GM12878 (cell line): ENCODE data around the gene AMBRA1. TPM values are rescaled to one million over a fixed set of nuclear protein-coding genes. Genes with fewer than 3 reads are reported as not detected.

Source experiments
- ATAC-seq: fragments of 200-7000 bp; cut with Tn5 transposase; 3 replicates; pipeline ENCODE4 v1.9.1; 2020; ENCODE audit warnings: mild to moderate bottlenecking, moderate library complexity
- BruUV-seq: library from RNA; stranded (reverse); fragments of 400-500 nt; replicated peaks from 2 replicates; lab custom pipeline; 2021; lab: Mats Ljungman, UMichigan
- CTCF ChIA-PET: fragments of 300-600 bp; sonication (Branson Sonifier 250); formaldehyde crosslinking; extraction: SDS; loops from one replicate; lab custom pipeline; 2021; ENCODE audit warnings: inconsistent platforms; lab: Yijun Ruan, JAX
- POLR2A ChIA-PET: fragments of 350-600 bp; formaldehyde crosslinking; extraction: SDS; loops from one replicate; lab custom pipeline; 2021; ENCODE audit warnings: inconsistent platforms; lab: Charles Lee
- RAD21 ChIA-PET: fragments of 300-600 bp; sonication (Branson Sonifier 250); formaldehyde crosslinking; loops from one replicate; lab custom pipeline; 2023; ENCODE audit warnings: antibody characterized with exemption; ENCODE audit not compliant: unreplicated experiment; lab: Charles Lee
- SMC1A ChIA-PET: fragments of 300-600 bp; sonication (Branson Sonifier 250); formaldehyde crosslinking; loops from one replicate; lab custom pipeline; 2023; ENCODE audit not compliant: unreplicated experiment, uncharacterized antibody; lab: Charles Lee
- DNase-seq: peaks from one replicate; pipeline ENCODE4 v3.0.0-alpha.2; 2011; ENCODE audit warnings: low read depth, low spot score
- FAIRE-seq: peaks from 3 replicates; lab custom pipeline; 2011; peaks lifted over from hg19 to GRCh38; lab: Jason Lieb, UNC
- H2AFZ ChIP-seq: 2 replicates; pipeline ENCODE4 v1.6.0; 2011; ENCODE audit warnings: low read depth, low read length, control low read depth; ENCODE audit not compliant: control insufficient read depth
- H3K27ac ChIP-seq: 2 replicates; pipeline ENCODE4 v1.5.1; 2011; ENCODE audit warnings: control low read depth; ENCODE audit not compliant: control insufficient read depth, insufficient read depth
- H3K27me3 ChIP-seq, 2 experiments: replicated peaks in 1 of 2; 2 replicates each; pipeline versions ENCODE4 v1.6.0 to v1.6.1; 2011; ENCODE audit warnings: low read length in 1 of 2; ENCODE audit not compliant: control insufficient read depth in 2 of 2, insufficient read depth in 2 of 2
- H3K36me3 ChIP-seq, 2 experiments: 2 replicates each; pipeline ENCODE4 v1.5.1; 2011; ENCODE audit warnings: low read length in 1 of 2; ENCODE audit not compliant: control insufficient read depth in 2 of 2, insufficient read depth in 2 of 2
- H3K4me1 ChIP-seq: 2 replicates; pipeline ENCODE4 v1.6.1; 2011; ENCODE audit warnings: mild to moderate bottlenecking, low read length, moderate library complexity, mixed read lengths; ENCODE audit not compliant: control insufficient read depth, insufficient read depth
- H3K4me2 ChIP-seq: 2 replicates; pipeline ENCODE4 v1.6.0; 2011; ENCODE audit warnings: control low read depth; ENCODE audit not compliant: control insufficient read depth, insufficient read depth
- H3K4me3 ChIP-seq: fragments of 200-600 bp; sonication (generic); 2 replicates; pipeline ENCODE4 v1.5.1; 2016
- H3K79me2 ChIP-seq: 2 replicates; pipeline ENCODE4 v1.6.0; 2011; ENCODE audit warnings: low read length; ENCODE audit not compliant: control insufficient read depth, insufficient read depth
- H3K9ac ChIP-seq: 2 replicates; pipeline ENCODE4 v1.8.0; 2011; ENCODE audit warnings: low read length, control low read depth, mixed read lengths; ENCODE audit not compliant: control insufficient read depth, insufficient read depth
- H3K9me3 ChIP-seq: replicated peaks from 3 replicates; pipeline ENCODE4 v1.5.1; 2011; ENCODE audit warnings: mild to moderate bottlenecking, low read length; ENCODE audit not compliant: control insufficient read depth, insufficient read depth
- H4K20me1 ChIP-seq: 2 replicates; pipeline ENCODE4 v1.6.0; 2011; ENCODE audit not compliant: control insufficient read depth, insufficient read depth
- DPF2 ChIP-seq: fragments of 450-650 bp; IDR thresholded peaks from 2 replicates; pipeline ENCODE4 v1.6.1; 2017; ENCODE audit warnings: mild to moderate bottlenecking
- EGR1 ChIP-seq, 2 experiments: IDR thresholded peaks; 1 replicate in 1 of 2; 2 replicates in 1 of 2; pipeline ENCODE4 v1.6.1; 2011 to 2012; ENCODE audit warnings: low read depth in 2 of 2, low read length in 2 of 2, borderline replicate concordance in 1 of 2, mild to moderate bottlenecking in 1 of 2, moderate library complexity in 1 of 2
- HDAC6 ChIP-seq: fragments of 200-600 bp; sonication (generic); IDR thresholded peaks from one replicate; pipeline ENCODE4 v1.8.0; 2017; ENCODE audit warnings: antibody characterized with exemption; ENCODE audit not compliant: unreplicated experiment
- IKZF1 ChIP-seq: fragments of 450-650 bp; conservative IDR thresholded peaks from 2 replicates; pipeline ENCODE4 v1.6.1; 2017; ENCODE audit warnings: antibody characterized with exemption, mild to moderate bottlenecking
- MEF2B ChIP-seq: fragments of 450-650 bp; IDR thresholded peaks from 2 replicates; pipeline ENCODE4 v1.6.1; 2018; ENCODE audit warnings: mild to moderate bottlenecking, moderate library complexity; ENCODE audit not compliant: partially characterized antibody, poor library complexity, severe bottlenecking
- NFXL1 ChIP-seq: fragments of 450-650 bp; IDR thresholded peaks from 2 replicates; pipeline ENCODE4 v1.6.1; 2017; ENCODE audit warnings: antibody characterized with exemption, mild to moderate bottlenecking, borderline replicate concordance
- NRF1 ChIP-seq: conservative IDR thresholded peaks from 2 replicates; pipeline ENCODE4 v1.6.1; 2011; ENCODE audit warnings: mild to moderate bottlenecking, low read depth, low read length, improper control_type of control experiment
- PAX5 ChIP-seq: IDR thresholded peaks from 2 replicates; pipeline ENCODE4 v1.6.1; 2011; ENCODE audit warnings: low read depth, low read length, borderline replicate concordance
- POLR2AphosphoS5 ChIP-seq: IDR thresholded peaks from 2 replicates; pipeline ENCODE4 v1.6.1; 2011; ENCODE audit warnings: mild to moderate bottlenecking, low read length, inconsistent platforms
- POU2F2 ChIP-seq: IDR thresholded peaks from 3 replicates; pipeline ENCODE4 v1.6.1; 2011; ENCODE audit warnings: low read depth, mild to moderate bottlenecking, low read length, borderline replicate concordance
- RCOR1 ChIP-seq: conservative IDR thresholded peaks from 2 replicates; pipeline ENCODE4 v1.6.1; 2012; ENCODE audit warnings: low read depth, low read length, improper control_type of control experiment
- RFX5 ChIP-seq: IDR thresholded peaks from 2 replicates; pipeline ENCODE4 v1.6.1; 2011; ENCODE audit warnings: low read depth, low read length, improper control_type of control experiment
- SUZ12 ChIP-seq: fragments of 200-600 bp; sonication (generic); IDR thresholded peaks from one replicate; pipeline ENCODE4 v1.6.1; 2018; ENCODE audit warnings: antibody characterized with exemption, mild to moderate bottlenecking; ENCODE audit not compliant: unreplicated experiment
- TCF12 ChIP-seq: IDR thresholded peaks from 2 replicates; pipeline ENCODE4 v1.6.1; 2011; ENCODE audit warnings: low read depth, mild to moderate bottlenecking, low read length
- WRNIP1 ChIP-seq: IDR thresholded peaks from 2 replicates; pipeline ENCODE4 v1.6.1; 2011; ENCODE audit warnings: low read depth, low read length, improper control_type of control experiment, borderline replicate concordance
- ZNF207 ChIP-seq: fragments of 450-650 bp; IDR thresholded peaks from 2 replicates; pipeline ENCODE4 v1.6.1; 2014; ENCODE audit warnings: antibody characterized with exemption, mild to moderate bottlenecking, borderline replicate concordance
- WGBS: methylation state at CpG from one replicate; pipeline ENCODE4 v1.1.6; 2016; ENCODE audit warnings: low lambda C conversion rate; ENCODE audit not compliant: insufficient replicate concordance, insufficient coverage; ENCODE audit errors: missing lambda C conversion rate; 5-methylcytosine and 5-hydroxymethylcytosine counted together
- in situ Hi-C: fragments of 300-500 bp; cut with MboI; formaldehyde crosslinking; loops from 9 replicates; pipeline ENCODE4 v1.14.3; 2018; ENCODE audit warnings: mixed read lengths
- intact Hi-C: fragments of 100-400 bp; cut with micrococcal nuclease; formaldehyde crosslinking; loops from one replicate; pipeline ENCODE4 v1.14.2; 2022; ENCODE audit not compliant: unreplicated experiment
- polyA plus RNA-seq, 11 experiments: library from polyadenylated mRNA; depleted of rRNA in 4 of 11; unstranded in 6 of 11; stranded (reverse) in 5 of 11; fragments of >200 nt; fragmentation: Nextera tagmentation in 4 of 11; fragmentation: Illumina TruSeq in 1 of 11; extraction: Ambion mirVana in 4 of 11; extraction: Trizol in 1 of 11; gene quantifications; 1 replicate in 1 of 11; 2 replicates in 10 of 11; pipeline versions ENCODE4 v1.2.1 to v1.2.3, GENCODE V29; 2011 to 2016; ENCODE audit warnings: inconsistent platforms in 2 of 11, missing spikeins in 2 of 11, low read depth in 1 of 11
- total RNA-seq, 4 experiments: library from RNA; depleted of rRNA in 3 of 4; stranded (reverse); fragments of >200 nt in 3 of 4; fragmentation: Illumina TruSeq in 1 of 4; extraction: Trizol in 1 of 4; gene quantifications; 2 replicates each; pipeline versions ENCODE4 v1.2.1 to v1.2.3, GENCODE V29; 2013 to 2021
- TF ChIP-seq, protein P1 (sequence below): fragments of 150-350 bp; IDR thresholded peaks from 2 replicates; pipeline ENCODE4 v1.6.1; 2016; ENCODE audit warnings: low read depth, low read length
- TF ChIP-seq, protein P2 (sequence below): fragments of 150-350 bp; IDR thresholded peaks from 2 replicates; pipeline ENCODE4 v1.6.1; 2014; ENCODE audit warnings: mild to moderate bottlenecking, low read depth, low read length

Gene AMBRA1
- total and polyA plus RNA-seq, 10 of the 15 experiments (the other 5 are each of a cell fraction or from before 2014, with no cell fraction given) = 0.57 to 34.3 (median 13.7) TPM

DNA sequence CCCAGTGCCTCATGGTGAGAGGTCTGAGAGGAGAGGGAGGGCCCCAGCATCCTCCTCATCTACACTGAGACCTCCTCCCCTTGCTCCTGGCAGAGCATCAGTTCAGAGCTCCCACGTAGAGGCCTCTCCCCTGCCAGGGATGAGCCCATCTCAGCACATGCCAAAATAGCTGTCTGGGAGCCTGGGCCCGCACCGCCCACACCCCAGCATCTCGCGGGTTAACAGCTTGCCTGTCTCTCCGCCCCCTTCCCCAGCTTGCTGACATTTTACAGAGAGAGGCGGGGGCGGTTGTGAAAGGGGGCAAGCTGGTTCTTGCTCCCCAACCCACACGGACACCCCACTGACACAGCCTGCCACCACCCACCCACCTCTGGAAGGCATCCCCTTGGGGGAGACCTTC is 240.1 kb downstream of the AMBRA1 start:
- intact Hi-C loops (no loop called here), in situ Hi-C loops (no loop called here)
- H3K4me3 ChIP-seq = no peak overlapping the region
- ATAC-seq = no peak
- no peaks in the 10 kb centered on the region for H4K20me1 ChIP-seq
- FAIRE-seq = no peak
- H3K36me3 ChIP-seq = peaks cover 0 to 3% of the 10 kb centered on the region in 2 experiments; a peak in 3 of 4 replicates
- H3K79me2 ChIP-seq = peaks cover 49% of the 10 kb centered on the region
- 0 out of 2 replicates have a peak overlapping the region, but pooled peaks have one; percentile 25 for H3K27ac ChIP-seq
- no peak for DNase-seq
- BruUV-seq = no TSS peak
- H3K4me1 ChIP-seq = peaks cover 28% of the 10 kb centered on the region
- H3K4me2 ChIP-seq = peak overlapping the region; percentile 43
- no peak overlapping the region for H2AFZ ChIP-seq
- H3K27me3 ChIP-seq = no peaks in the 10 kb centered on the region
- ChIA-PET CTCF (interaction anchor here (1.2 to 19.9 kb wide), 4 partner anchors 12 to 265 kb away, joined by 4 to 423 read pairs (median 10); partner anchors contain the start of gene ATG13), POLR2A (no interaction called here), SMC1A (interaction anchor here (0.6 to 5.0 kb wide), 4 partner anchors 8 to 290 kb away, joined by 3 to 32 read pairs (median 4); no protein-coding TSS in a partner anchor), RAD21 (interaction anchor here (2.5 to 4.3 kb wide), 3 partner anchors 8 to 34 kb away, joined by 13 to 24 read pairs (median 16); no protein-coding TSS in a partner anchor)
- H3K9ac ChIP-seq = no peak overlapping the region
- 42% methylated on average over 9 of the region's 9 CpGs for WGBS
- no peaks in the 10 kb centered on the region for H3K9me3 ChIP-seq
- TF ChIP-seq TCF12 (peak; percentile 65; the same call in 1 of the 2 replicates), MEF2B (no peak), WRNIP1 (no peak), ZNF207 (no peak), EGR1 (IDR thresholded peaks at IDR 0.05; ENCODE audit: borderline replicate concordance in 1 of 2, low read depth in 2 of 2, low read length in 2 of 2) (peak in 1 of 2 experiments; percentile 84; a peak in 2 of 3 replicates), RFX5 (no peak), NRF1 (no peak), PAX5 (no peak), POU2F2 (no peak), RCOR1 (no peak), NFXL1 (no peak), POLR2AphosphoS5 (no peak), IKZF1 (peak; percentile 48), DPF2 (0 out of 2 replicates have a peak, but pooled peaks have one; percentile 39), SUZ12 (no peak), HDAC6 (no peak)
- TF ChIP-seq, protein P1, sequence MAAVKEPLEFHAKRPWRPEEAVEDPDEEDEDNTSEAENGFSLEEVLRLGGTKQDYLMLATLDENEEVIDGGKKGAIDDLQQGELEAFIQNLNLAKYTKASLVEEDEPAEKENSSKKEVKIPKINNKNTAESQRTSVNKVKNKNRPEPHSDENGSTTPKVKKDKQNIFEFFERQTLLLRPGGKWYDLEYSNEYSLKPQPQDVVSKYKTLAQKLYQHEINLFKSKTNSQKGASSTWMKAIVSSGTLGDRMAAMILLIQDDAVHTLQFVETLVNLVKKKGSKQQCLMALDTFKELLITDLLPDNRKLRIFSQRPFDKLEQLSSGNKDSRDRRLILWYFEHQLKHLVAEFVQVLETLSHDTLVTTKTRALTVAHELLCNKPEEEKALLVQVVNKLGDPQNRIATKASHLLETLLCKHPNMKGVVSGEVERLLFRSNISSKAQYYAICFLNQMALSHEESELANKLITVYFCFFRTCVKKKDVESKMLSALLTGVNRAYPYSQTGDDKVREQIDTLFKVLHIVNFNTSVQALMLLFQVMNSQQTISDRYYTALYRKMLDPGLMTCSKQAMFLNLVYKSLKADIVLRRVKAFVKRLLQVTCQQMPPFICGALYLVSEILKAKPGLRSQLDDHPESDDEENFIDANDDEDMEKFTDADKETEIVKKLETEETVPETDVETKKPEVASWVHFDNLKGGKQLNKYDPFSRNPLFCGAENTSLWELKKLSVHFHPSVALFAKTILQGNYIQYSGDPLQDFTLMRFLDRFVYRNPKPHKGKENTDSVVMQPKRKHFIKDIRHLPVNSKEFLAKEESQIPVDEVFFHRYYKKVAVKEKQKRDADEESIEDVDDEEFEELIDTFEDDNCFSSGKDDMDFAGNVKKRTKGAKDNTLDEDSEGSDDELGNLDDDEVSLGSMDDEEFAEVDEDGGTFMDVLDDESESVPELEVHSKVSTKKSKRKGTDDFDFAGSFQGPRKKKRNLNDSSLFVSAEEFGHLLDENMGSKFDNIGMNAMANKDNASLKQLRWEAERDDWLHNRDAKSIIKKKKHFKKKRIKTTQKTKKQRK = no peak
- TF ChIP-seq, protein P2, sequence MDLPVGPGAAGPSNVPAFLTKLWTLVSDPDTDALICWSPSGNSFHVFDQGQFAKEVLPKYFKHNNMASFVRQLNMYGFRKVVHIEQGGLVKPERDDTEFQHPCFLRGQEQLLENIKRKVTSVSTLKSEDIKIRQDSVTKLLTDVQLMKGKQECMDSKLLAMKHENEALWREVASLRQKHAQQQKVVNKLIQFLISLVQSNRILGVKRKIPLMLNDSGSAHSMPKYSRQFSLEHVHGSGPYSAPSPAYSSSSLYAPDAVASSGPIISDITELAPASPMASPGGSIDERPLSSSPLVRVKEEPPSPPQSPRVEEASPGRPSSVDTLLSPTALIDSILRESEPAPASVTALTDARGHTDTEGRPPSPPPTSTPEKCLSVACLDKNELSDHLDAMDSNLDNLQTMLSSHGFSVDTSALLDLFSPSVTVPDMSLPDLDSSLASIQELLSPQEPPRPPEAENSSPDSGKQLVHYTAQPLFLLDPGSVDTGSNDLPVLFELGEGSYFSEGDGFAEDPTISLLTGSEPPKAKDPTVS = no peak
